ENCODE measurements around the gene CACNG4.

CACNG4 gene

GRCh38 chr17:67047382-67047781 is 82.9 kb downstream of the CACNG4 start:
- in situ Hi-C loops (cut with HindIII; ENCODE audit: low pct_ligation_motif_present, low pct_unique_long_range_greater_than_20kb, low sequenced_read_pairs): no loop called here
- no peak for DNase-seq

GRCh38 chr17:67049025-67049739 is 84.7 kb downstream of the CACNG4 start:
- in situ Hi-C loops (cut with HindIII; ENCODE audit: low pct_ligation_motif_present, low pct_unique_long_range_greater_than_20kb, low sequenced_read_pairs): no loop called here
- DNase-seq: peak; percentile 21

GRCh38 chr17:67050066-67050465 is 85.6 kb downstream of the CACNG4 start:
- no peak for DNase-seq
- in situ Hi-C loops (cut with HindIII; ENCODE audit: low pct_ligation_motif_present, low pct_unique_long_range_greater_than_20kb, low sequenced_read_pairs): no loop called here

- DNase-seq: no peak
- in situ Hi-C loops (cut with HindIII; ENCODE audit: low pct_ligation_motif_present, low pct_unique_long_range_greater_than_20kb, low sequenced_read_pairs): no loop called here
These were observed 86.1 kb downstream of the CACNG4 start for GRCh38 chr17:67050471-67051154.

- in situ Hi-C loops (cut with HindIII; ENCODE audit: low pct_ligation_motif_present, low pct_unique_long_range_greater_than_20kb, low sequenced_read_pairs): no loop called here
- DNase-seq: no peak
These were observed 86.6 kb downstream of the CACNG4 start for GRCh38 chr17:67051155-67051538.

- in situ Hi-C loops (cut with HindIII; ENCODE audit: low pct_ligation_motif_present, low pct_unique_long_range_greater_than_20kb, low sequenced_read_pairs): no loop called here
- no peak for DNase-seq
These were observed 87.3 kb downstream of the CACNG4 start for GRCh38 chr17:67051837-67052236.

- DNase-seq: no peak
- in situ Hi-C loops (cut with HindIII; ENCODE audit: low pct_ligation_motif_present, low pct_unique_long_range_greater_than_20kb, low sequenced_read_pairs): no loop called here
These were observed 88.4 kb downstream of the CACNG4 start for GRCh38 chr17:67052720-67053437.

- in situ Hi-C loops (cut with HindIII; ENCODE audit: low pct_ligation_motif_present, low pct_unique_long_range_greater_than_20kb, low sequenced_read_pairs): no loop called here
- DNase-seq: no peak
These were observed 89.0 kb downstream of the CACNG4 start for GRCh38 chr17:67053438-67054000.

GRCh38 chr17:67054011-67054591 is 89.6 kb downstream of the CACNG4 start:
- DNase-seq: no peak
- in situ Hi-C loops (cut with HindIII; ENCODE audit: low pct_ligation_motif_present, low pct_unique_long_range_greater_than_20kb, low sequenced_read_pairs): no loop called here

GRCh38 chr17:67054608-67055007 is 90.1 kb downstream of the CACNG4 start:
- DNase-seq: no peak
- in situ Hi-C loops (cut with HindIII; ENCODE audit: low pct_ligation_motif_present, low pct_unique_long_range_greater_than_20kb, low sequenced_read_pairs): no loop called here

- in situ Hi-C loops (cut with HindIII; ENCODE audit: low pct_ligation_motif_present, low pct_unique_long_range_greater_than_20kb, low sequenced_read_pairs): no loop called here
- DNase-seq: no peak
These were observed 90.5 kb downstream of the CACNG4 start for GRCh38 chr17:67055041-67055443.

GRCh38 chr17:67055811-67056745 is 91.6 kb downstream of the CACNG4 start:
- in situ Hi-C loops (cut with HindIII; ENCODE audit: low pct_ligation_motif_present, low pct_unique_long_range_greater_than_20kb, low sequenced_read_pairs): no loop called here
- no peak for DNase-seq

- no peak for DNase-seq
- in situ Hi-C loops (cut with HindIII; ENCODE audit: low pct_ligation_motif_present, low pct_unique_long_range_greater_than_20kb, low sequenced_read_pairs): no loop called here
These were observed 92.4 kb downstream of the CACNG4 start for GRCh38 chr17:67056746-67057490.

GRCh38 chr17:67058036-67058435 is 93.5 kb downstream of the CACNG4 start:
- in situ Hi-C loops (cut with HindIII; ENCODE audit: low pct_ligation_motif_present, low pct_unique_long_range_greater_than_20kb, low sequenced_read_pairs): no loop called here
- DNase-seq: no peak

- in situ Hi-C loops (cut with HindIII; ENCODE audit: low pct_ligation_motif_present, low pct_unique_long_range_greater_than_20kb, low sequenced_read_pairs): no loop called here
- DNase-seq: no peak
These were observed 94.9 kb downstream of the CACNG4 start for GRCh38 chr17:67059372-67059771.

GRCh38 chr17:67063141-67063540 is 98.6 kb downstream of the CACNG4 start:
- DNase-seq: no peak
- in situ Hi-C loops (cut with HindIII; ENCODE audit: low pct_ligation_motif_present, low pct_unique_long_range_greater_than_20kb, low sequenced_read_pairs): no loop called here

- DNase-seq: no peak
- in situ Hi-C loops (cut with HindIII; ENCODE audit: low pct_ligation_motif_present, low pct_unique_long_range_greater_than_20kb, low sequenced_read_pairs): no loop called here
These were observed 102.2 kb downstream of the CACNG4 start for GRCh38 chr17:67066717-67067116.

Data from ACHN (cell line).